Activated T-helper 1 cell treated with anti-CD3 and anti-CD28 coated beads, Interleukin-12 subunit alpha, Interleukin-12 subunit beta, Interleukin-2, Interleukin-4 antibody, amounts not matched to agents 30 ng/mL and 10 ng/mL and 1 ng/mL, durations not matched to agents 14 hours and 24 hours and 36 hours (primary cell): ENCODE data around the gene SLC16A8. TPM values are rescaled to one million over a fixed set of nuclear protein-coding genes. Genes with fewer than 3 reads are reported as not detected.
"Not testable (repeated sequence)": the region's sequence is repeated elsewhere in the genome, so short reads cannot be mapped to it uniquely, and the experiment has no call there.

Experiments used
- DNase-seq: peaks from one replicate; pipeline ENCODE4 v3.0.0; 2021; ENCODE audit warnings: low spot score
- H3K27ac Mint-ChIP-seq: one replicate; pipeline ENCODE4 v1.8.0; 2021; ENCODE audit warnings: mild to moderate bottlenecking, mixed read lengths
- H3K27me3 Mint-ChIP-seq: one replicate; pipeline ENCODE4 v1.8.0; 2022; ENCODE audit warnings: mild to moderate bottlenecking, moderate library complexity, mixed read lengths; ENCODE audit not compliant: insufficient read depth
- H3K36me3 Mint-ChIP-seq: one replicate; pipeline ENCODE4 v1.8.0; 2021; ENCODE audit warnings: low read depth, mixed read lengths
- H3K4me1 Mint-ChIP-seq: one replicate; pipeline ENCODE4 v1.8.0; 2021; ENCODE audit warnings: low read depth, mixed read lengths
- H3K4me3 Mint-ChIP-seq: one replicate; pipeline ENCODE4 v1.8.0; 2021; ENCODE audit warnings: mild to moderate bottlenecking, moderate library complexity, mixed read lengths
- H3K9me3 Mint-ChIP-seq: one replicate; pipeline ENCODE4 v1.8.0; 2021; ENCODE audit warnings: mixed read lengths
- intact Hi-C: fragments of 100-400 bp; cut with micrococcal nuclease; formaldehyde crosslinking; loops from one replicate; pipeline ENCODE4 v1.15.1; 2024
- total RNA-seq: library from RNA; stranded (reverse); gene quantifications from 2 replicates; pipeline ENCODE4 v1.2.3, GENCODE V29; 2022

SLC16A8 gene
- total RNA-seq, 1 donor from 2014 or later = 0.34 TPM

GRCh38 chr22:38079208-38079607 is 4.8 kb downstream of the SLC16A8 start:
- H3K9me3 Mint-ChIP-seq, intact Hi-C loops, DNase-seq, H3K4me3 Mint-ChIP-seq, H3K4me1 Mint-ChIP-seq, H3K27ac Mint-ChIP-seq, H3K36me3 Mint-ChIP-seq: not testable (repeated sequence)
- peaks cover 20% of the 10 kb centered on the region for H3K27me3 Mint-ChIP-seq

DNA sequence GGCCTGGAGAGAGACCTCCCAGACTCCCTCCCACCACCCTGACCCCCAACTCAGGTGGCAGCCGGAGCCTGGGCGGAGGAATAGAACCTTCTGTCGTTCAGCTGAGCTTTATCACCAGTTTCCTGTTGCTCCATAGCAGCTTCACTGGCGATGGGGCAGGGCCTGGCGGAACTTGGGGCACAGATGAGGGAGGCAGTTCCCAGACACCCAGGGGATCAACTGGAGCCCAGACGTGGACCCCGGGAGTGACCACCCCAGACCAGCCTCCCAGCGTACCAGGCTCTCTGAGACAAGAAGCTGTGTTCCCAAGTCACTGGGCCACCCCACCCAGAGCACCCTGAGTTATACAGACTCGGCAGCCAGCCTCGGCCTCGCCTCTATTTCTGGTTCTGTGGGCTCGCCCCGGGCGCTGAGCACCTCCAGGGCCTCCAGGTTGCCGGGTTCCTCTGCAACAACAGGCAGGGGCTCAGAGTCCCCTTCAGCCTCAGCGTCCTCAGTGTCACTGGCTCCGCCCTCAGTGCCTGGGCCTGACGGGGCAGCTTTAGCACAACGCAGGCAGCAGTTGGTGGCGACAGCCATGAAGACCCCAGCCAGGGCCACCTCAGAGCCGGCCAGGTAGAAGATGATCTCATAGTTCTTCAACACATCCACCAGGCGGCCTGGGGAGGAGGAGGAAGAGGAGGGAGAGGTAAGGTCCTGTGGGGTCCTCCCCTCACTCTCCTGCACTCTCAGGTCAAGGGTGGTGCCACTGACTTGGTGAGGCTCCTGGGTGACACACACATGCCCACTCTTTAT is 5.7 kb downstream of the SLC16A8 start:
- DNase-seq = no peak
- Mint-ChIP-seq H3K36me3 (no peaks in the 10 kb centered on the region), H3K27ac (no peak overlapping the region), H3K4me3 (no peak overlapping the region), H3K9me3 (no peaks in the 10 kb centered on the region), H3K4me1 (no peaks in the 10 kb centered on the region), H3K27me3 (peaks cover 15% of the 10 kb centered on the region)
- intact Hi-C loops = no loop called here

- DNase-seq = no peak
- H3K27ac Mint-ChIP-seq = no peak overlapping the region
- no peaks in the 10 kb centered on the region for H3K36me3 Mint-ChIP-seq
- intact Hi-C loops = no loop called here
- no peak overlapping the region for H3K4me3 Mint-ChIP-seq
- H3K9me3 Mint-ChIP-seq = no peaks in the 10 kb centered on the region
- no peaks in the 10 kb centered on the region for H3K4me1 Mint-ChIP-seq
- H3K27me3 Mint-ChIP-seq = peaks cover 14% of the 10 kb centered on the region
Measured at GRCh38 chr22:38077595-38077994, 6.4 kb downstream of the SLC16A8 start.

GRCh38 chr22:38077096-38077495 is 6.9 kb downstream of the SLC16A8 start:
- DNase-seq = no peak
- intact Hi-C loops = no loop called here
- no peaks in the 10 kb centered on the region for H3K4me1 Mint-ChIP-seq
- H3K27me3 Mint-ChIP-seq = peaks cover 14% of the 10 kb centered on the region
- no peak overlapping the region for H3K27ac Mint-ChIP-seq
- H3K36me3 Mint-ChIP-seq = no peaks in the 10 kb centered on the region
- no peaks in the 10 kb centered on the region for H3K9me3 Mint-ChIP-seq
- H3K4me3 Mint-ChIP-seq = no peak overlapping the region

DNA sequence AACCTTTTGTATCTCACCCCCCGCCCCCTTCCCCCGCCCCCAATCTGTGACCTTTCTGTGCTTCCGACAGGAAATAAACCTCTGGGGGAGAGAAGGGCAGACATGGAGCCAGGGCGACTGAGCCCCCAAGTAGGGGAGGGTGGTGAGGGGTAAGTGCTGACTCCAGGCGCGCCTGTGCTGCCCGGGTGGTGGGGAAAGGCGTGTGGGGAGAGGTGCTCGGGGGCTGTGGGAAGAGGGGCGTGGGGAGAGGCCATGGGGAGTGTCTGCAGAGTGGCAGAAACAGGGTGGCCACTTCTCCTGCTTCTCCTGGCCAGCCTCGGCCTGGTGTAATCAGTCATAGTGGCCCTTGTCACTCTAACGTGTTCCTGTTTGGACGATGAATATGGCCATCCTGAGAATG is 8.0 kb downstream of the SLC16A8 start:
- no peaks in the 10 kb centered on the region for H3K9me3 Mint-ChIP-seq
- H3K27me3 Mint-ChIP-seq = peaks cover 9% of the 10 kb centered on the region
- no peaks in the 10 kb centered on the region for H3K36me3 Mint-ChIP-seq
- H3K27ac Mint-ChIP-seq = no peak overlapping the region
- intact Hi-C loops = no loop called here
- DNase-seq = no peak
- no peaks in the 10 kb centered on the region for H3K4me1 Mint-ChIP-seq
- H3K4me3 Mint-ChIP-seq = no peak overlapping the region

GRCh38 chr22:38075105-38075825 is 8.7 kb downstream of the SLC16A8 start:
- Mint-ChIP-seq H3K36me3 (no peaks in the 10 kb centered on the region), H3K9me3 (no peaks in the 10 kb centered on the region), H3K4me3 (no peak overlapping the region), H3K4me1 (no peaks in the 10 kb centered on the region), H3K27me3 (peaks cover 8% of the 10 kb centered on the region), H3K27ac (no peak overlapping the region)
- no peak for DNase-seq
- intact Hi-C loops = no loop called here

DNA sequence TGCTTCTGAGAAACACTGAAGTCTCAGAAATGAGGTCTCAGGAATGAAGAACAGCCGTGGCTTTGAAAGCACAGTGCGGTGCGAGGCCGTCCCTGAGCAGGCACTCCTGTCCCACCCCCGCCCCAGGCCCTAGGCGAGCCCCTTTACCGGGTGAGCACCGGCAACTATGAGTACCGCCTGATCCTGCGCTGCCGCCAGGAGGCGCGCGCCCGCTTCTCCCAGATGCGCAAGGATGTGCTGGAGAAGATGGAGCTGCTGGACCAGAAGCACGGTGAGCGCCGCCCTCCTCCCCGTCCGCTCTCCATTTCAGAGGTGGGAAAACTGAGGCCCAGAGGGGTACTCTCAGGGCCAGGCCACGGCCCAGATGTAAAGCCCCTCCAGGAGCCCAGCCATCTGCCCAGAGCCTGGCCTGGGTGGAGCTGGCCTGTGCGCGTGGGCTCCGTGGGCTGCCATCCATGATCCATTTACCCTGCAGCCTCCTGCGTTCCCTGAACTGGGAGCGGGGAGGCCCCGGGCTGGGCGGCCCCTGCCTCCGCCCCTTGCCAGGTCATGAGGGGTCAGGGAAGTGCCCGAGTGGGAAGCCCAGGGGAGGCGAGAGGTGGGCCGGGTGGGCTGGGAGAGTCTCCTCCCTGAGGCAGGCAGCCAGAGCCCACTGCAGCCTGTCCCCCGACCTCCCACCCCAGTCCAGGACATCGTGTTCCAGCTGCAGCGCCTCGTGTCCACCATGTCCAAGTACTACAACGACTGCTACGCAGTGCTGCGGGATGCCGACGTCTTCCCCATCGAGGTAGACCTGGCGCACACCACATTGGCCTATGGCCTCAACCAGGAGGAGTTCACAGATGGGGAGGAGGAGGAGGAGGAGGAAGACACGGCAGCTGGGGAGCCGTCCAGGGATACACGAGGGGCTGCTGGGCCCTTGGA is 9.5 kb downstream of the SLC16A8 start:
- no peak for DNase-seq
- Mint-ChIP-seq H3K27ac (no peak overlapping the region), H3K36me3 (no peaks in the 10 kb centered on the region), H3K9me3 (no peaks in the 10 kb centered on the region), H3K4me1 (no peaks in the 10 kb centered on the region), H3K4me3 (no peak overlapping the region), H3K27me3 (peaks cover 1% of the 10 kb centered on the region)
- intact Hi-C loops = no loop called here

- no peaks in the 10 kb centered on the region for H3K27me3 Mint-ChIP-seq
- no peaks in the 10 kb centered on the region for H3K4me1 Mint-ChIP-seq
- no peaks in the 10 kb centered on the region for H3K36me3 Mint-ChIP-seq
- DNase-seq = no peak
- no peak overlapping the region for H3K4me3 Mint-ChIP-seq
- H3K27ac Mint-ChIP-seq = no peak overlapping the region
- intact Hi-C loops = no loop called here
- no peaks in the 10 kb centered on the region for H3K9me3 Mint-ChIP-seq
Measured at GRCh38 chr22:38073150-38074130, 10.5 kb downstream of the SLC16A8 start.

DNA sequence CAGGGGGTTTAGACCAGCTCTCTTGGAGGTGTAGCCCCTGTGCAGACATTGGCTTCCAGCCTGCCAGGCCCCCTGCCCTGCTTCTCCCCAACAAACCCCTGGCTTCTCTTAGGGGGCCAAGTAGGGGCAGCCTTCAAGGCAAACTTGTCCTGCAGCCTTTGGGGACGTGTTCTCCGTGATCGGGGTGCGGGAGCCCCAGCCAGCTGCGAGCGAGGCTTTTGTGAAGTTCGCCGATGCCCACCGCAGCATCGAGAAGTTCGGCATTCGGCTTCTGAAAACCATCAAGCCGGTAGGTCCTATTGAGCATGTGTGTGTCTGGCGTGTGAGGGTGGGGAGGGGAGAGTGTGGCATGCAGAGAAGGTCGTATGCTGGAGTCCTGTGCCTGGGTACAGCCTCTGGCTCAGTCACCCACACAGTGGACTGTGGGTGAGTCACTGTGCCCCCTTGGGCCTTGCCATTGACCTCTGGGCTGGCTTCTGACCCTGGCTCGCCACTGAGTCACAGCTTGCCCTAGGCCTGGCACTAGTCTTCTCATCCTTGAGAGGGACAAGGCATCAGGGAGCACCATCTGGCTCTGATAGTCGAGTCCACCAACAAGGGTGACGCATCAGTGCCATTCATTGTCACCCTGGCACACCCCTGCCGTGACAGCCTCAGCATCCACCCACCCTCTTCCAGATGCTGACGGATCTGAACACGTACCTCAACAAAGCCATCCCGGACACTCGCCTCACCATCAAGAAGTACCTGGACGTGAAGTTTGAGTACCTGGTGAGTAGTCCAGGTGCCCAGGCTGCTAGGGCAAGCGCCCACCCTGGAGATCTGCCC is 11.4 kb downstream of the SLC16A8 start:
- Mint-ChIP-seq H3K27ac (no peak overlapping the region), H3K27me3 (no peaks in the 10 kb centered on the region), H3K36me3 (no peaks in the 10 kb centered on the region), H3K4me1 (no peaks in the 10 kb centered on the region), H3K9me3 (no peaks in the 10 kb centered on the region), H3K4me3 (no peak overlapping the region)
- intact Hi-C loops = no loop called here
- no peak for DNase-seq

GRCh38 chr22:38071421-38072321 is 12.3 kb downstream of the SLC16A8 start:
- H3K4me3 Mint-ChIP-seq = no peak overlapping the region

More at GRCh38 chr22:38071421-38072321, 12.3 kb downstream of the SLC16A8 start:
- Mint-ChIP-seq H3K27ac (no peak overlapping the region), H3K27me3 (no peaks in the 10 kb centered on the region), H3K4me1 (no peaks in the 10 kb centered on the region), H3K36me3 (no peaks in the 10 kb centered on the region), H3K9me3 (no peaks in the 10 kb centered on the region)
- no peak for DNase-seq
- intact Hi-C loops = no loop called here
